Retinal pigment epithelial cell (primary cell): ENCODE results near the gene EFCAB14.
"Not testable (repeated sequence)": the region's sequence is repeated elsewhere in the genome, so short reads cannot be mapped to it uniquely, and the experiment has no call there.

Source experiments
- DNase-seq: peaks from one replicate; pipeline ENCODE4 v3.0.0-alpha.2; 2010; ENCODE audit warnings: low read depth
- H3K4me3 ChIP-seq: 2 replicates; pipeline ENCODE4 v1.5.1; 2011; ENCODE audit warnings: mild to moderate bottlenecking, low read length, control low read depth, moderate library complexity
- TF ChIP-seq, protein P1 (sequence below): conservative IDR thresholded peaks from 2 replicates; pipeline ENCODE4 v1.5.1; 2011; ENCODE audit warnings: low read depth, low read length, control low read depth, inconsistent platforms

The EFCAB14 gene

DNA sequence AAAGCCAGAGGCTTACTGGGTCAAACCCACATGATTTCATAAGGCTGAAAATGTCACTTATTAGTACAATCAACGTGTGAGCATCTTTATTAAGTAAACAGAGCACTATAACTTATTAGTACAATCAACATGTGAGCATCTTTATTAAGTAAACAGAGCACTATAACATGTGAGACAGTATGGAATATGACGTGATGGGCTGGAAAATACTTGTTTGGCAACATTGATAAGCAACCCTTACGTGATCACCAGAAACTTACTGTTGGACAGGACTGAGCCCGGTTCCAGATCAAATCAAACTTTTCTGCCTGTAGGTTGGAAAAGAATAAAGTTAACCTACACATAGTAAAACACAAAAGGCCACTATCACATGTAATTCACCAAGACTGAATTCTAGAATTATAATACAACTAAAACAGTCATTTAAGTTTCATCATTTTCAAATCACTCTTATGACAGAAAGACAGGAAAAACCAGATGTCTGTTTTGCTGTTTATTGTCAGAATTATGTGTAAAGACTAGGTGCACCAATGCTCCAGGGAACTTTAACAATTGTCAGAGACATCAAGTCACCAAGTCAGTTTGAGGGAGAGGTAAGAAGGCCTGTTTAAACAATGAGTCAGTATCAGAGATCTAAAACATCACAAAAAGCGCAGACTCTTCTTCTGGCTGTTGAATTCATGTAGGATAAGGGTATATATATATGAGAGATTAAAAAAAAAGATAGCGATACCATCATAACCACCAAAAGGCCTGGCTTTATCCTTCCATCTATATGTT lies 66.4 kb downstream of the EFCAB14 start:
- TF ChIP-seq, protein P1, sequence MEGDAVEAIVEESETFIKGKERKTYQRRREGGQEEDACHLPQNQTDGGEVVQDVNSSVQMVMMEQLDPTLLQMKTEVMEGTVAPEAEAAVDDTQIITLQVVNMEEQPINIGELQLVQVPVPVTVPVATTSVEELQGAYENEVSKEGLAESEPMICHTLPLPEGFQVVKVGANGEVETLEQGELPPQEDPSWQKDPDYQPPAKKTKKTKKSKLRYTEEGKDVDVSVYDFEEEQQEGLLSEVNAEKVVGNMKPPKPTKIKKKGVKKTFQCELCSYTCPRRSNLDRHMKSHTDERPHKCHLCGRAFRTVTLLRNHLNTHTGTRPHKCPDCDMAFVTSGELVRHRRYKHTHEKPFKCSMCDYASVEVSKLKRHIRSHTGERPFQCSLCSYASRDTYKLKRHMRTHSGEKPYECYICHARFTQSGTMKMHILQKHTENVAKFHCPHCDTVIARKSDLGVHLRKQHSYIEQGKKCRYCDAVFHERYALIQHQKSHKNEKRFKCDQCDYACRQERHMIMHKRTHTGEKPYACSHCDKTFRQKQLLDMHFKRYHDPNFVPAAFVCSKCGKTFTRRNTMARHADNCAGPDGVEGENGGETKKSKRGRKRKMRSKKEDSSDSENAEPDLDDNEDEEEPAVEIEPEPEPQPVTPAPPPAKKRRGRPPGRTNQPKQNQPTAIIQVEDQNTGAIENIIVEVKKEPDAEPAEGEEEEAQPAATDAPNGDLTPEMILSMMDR: no peak
- no peak overlapping the region for H3K4me3 ChIP-seq
- DNase-seq: no peak

DNA sequence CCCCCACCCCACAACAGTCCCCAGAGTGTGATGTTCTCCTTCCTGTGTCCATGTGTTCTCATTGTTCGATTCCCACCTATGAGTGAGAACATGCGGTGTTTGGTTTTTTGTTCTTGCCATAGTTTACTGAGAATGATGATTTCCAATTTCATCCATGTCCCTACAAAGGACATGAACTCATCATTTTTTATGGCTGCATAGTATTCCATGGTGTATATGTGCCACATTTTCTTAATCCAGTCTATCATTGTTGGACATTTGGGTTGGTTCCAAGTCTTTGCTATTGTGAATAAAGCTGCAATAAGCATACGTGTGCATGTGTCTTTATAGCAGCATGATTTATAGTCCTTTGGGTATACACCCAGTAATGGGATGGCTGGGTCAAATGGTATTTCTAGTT lies 67.8 kb downstream of the EFCAB14 start:
- not testable (repeated sequence) for DNase-seq, H3K4me3 ChIP-seq

DNA sequence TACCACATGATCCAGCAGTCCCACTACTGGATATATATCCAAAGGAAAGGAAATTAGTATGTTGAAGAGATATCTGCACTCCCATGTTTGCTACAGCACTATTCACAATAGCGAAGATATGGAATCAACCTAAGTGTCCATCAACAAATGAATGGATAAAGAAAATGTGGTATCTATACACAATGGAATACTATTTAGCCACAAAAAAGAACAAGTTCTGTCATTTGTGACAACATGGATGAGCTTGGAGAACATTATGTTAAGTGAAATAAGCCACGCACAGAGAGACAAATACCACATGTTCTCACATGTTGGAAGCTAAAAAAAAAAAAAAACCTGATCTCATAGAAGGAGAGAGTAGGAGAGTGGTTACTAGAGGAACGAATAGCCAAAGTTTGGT lies 68.4 kb downstream of the EFCAB14 start:
- DNase-seq: no peak
- TF ChIP-seq, protein P1: no peak

DNA sequence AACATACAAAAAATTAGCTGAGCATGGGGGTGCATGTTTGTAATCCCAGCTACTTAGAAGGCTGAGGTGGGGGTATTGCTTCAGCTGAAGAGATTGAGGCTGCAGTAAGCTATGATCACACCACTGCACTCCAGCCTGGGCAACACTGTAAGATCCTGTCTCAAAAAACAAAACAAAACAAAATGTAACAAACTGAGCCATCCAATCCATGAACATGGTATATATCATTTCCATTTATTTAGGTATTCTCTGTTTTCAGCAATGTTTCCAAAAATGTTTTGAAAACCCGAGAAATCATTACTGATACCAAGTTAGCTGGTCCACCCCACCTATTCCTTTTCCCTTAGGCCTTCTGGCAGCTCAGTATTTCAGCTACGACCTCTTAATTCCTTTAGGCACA lies 69.2 kb downstream of the EFCAB14 start:
- no peak for DNase-seq
- no peak overlapping the region for H3K4me3 ChIP-seq
- TF ChIP-seq, protein P1: no peak

More for the DNA sequence above, 68.4 kb downstream of the EFCAB14 start:
- no peak overlapping the region for H3K4me3 ChIP-seq

DNA sequence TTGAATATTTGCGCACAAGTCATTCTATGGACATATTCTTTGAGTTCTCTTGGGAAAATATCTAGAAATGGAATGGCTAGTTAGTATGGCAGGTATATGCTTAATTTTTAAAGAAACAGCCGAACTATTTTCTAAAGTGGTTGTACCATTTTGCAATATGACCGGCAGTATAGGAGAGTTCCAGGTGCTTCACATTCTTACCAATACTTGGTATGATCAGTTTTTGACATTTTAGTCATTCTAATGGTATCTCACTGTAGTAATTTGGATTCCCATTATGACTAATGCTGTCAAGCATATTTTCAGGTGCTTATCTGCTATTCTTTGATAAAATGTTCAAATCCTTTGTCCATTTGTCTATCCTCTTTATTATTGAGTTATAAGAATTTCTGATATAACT lies 71.3 kb downstream of the EFCAB14 start:
- no peak for DNase-seq

DNA sequence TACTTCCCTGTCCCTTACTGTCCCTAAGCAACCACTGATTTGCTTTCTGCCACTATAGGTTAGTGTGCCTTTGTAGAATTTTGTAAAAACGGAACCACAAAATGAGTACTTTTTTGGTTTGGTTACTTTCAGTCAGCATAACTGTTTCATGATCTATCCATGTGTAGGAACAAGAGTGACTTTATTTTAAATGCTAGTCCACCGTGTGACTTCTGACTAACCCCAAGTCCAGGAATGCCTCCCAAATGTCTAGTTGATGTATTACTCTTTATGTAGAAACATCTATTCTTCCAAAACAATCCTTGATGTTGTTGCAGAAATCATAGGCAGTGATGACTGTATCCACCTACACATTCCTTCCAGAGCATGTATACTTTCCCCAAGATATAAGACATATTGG lies 72.1 kb downstream of the EFCAB14 start:
- DNase-seq: no peak
- TF ChIP-seq, protein P1: no peak
- no peak overlapping the region for H3K4me3 ChIP-seq

More for the DNA sequence above, 71.3 kb downstream of the EFCAB14 start:
- TF ChIP-seq, protein P1: no peak
- H3K4me3 ChIP-seq: no peak overlapping the region

DNA sequence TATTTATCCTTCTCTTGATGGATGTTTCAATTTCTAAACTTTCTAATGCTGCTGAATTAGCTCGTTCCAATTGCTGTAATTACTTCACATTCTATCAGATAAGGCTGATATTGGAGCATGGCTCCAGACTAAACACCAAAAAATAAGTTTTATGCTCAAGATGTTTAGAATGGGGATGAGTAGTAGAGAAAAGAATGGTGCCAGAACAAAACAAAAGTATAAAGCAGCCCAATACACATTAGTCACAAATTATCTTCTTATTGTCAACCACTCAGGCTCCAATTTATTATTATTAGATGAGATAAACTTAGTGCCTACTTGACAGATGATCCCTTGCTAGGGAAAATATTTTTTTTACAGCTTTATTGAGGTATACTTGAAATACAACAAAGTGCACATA lies 72.6 kb downstream of the EFCAB14 start:
- TF ChIP-seq, protein P1: no peak
- no peak overlapping the region for H3K4me3 ChIP-seq
- no peak for DNase-seq
